CD4-positive, alpha-beta T cell treated with Interleukin-6 at 100 ng/mL for 8 hours (primary cell): ENCODE results near the gene IMPG2.
"Not testable (repeated sequence)": the region's sequence is repeated elsewhere in the genome, so short reads cannot be mapped to it uniquely, and the experiment has no call there.

Source experiments
- DNase-seq: peaks from one replicate; pipeline ENCODE4 v3.0.0-alpha.2; 2020; ENCODE audit warnings: mixed read lengths, low spot score

Gene IMPG2

GRCh38 chr3:101320475-101320874, at the start of gene IMPG2:
Gene IMPG2 (minus strand): TSS chr3:101320575. CDS start chr3:101320372, 203 bp downstream.
- no peak for DNase-seq

GRCh38 chr3:101362406-101362805, 42.0 kb upstream of the IMPG2 start:
- no peak for DNase-seq

DNA sequence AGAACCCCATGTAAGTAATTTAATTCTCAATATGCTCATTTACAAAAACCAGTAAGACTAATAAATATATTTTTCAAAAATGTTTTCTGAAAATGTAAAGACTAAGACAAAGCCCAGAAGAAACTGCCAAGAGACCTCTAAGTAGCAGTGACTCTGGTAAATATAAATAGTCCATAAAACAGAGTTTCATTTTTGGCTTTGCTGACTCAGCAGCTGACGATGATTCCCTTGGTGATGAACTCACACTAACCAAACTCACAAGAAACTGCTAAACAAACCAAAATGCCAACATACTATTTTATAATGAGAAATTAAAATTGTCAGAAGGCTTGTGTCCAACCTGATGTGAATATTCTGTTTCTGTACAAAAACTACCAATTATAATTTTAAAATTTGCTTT, 31.5 kb upstream of the IMPG2 start:
- DNase-seq, result no peak

DNA sequence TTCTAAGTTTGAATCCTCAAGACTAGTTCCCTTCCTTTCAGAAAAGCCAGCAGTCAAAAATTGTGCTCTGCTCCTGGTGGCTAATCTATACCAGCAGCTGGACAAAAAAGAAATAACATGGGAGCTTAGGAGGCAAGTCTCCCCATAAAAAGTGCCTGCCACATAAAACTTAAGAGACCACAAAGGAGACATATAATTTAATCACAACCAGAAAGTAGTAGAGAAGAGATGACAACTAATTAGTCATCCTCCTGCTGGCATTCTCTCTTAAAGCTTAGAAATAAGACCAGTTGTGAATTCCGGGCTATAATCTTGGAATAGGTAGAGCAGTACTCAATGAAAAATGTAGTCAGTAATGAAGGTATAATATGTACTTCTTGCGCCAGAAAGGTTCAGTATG, 20.2 kb upstream of the IMPG2 start:
- DNase-seq, result no peak

GRCh38 chr3:101333883-101334282, 13.5 kb upstream of the IMPG2 start:
- DNase-seq, result no peak

DNA sequence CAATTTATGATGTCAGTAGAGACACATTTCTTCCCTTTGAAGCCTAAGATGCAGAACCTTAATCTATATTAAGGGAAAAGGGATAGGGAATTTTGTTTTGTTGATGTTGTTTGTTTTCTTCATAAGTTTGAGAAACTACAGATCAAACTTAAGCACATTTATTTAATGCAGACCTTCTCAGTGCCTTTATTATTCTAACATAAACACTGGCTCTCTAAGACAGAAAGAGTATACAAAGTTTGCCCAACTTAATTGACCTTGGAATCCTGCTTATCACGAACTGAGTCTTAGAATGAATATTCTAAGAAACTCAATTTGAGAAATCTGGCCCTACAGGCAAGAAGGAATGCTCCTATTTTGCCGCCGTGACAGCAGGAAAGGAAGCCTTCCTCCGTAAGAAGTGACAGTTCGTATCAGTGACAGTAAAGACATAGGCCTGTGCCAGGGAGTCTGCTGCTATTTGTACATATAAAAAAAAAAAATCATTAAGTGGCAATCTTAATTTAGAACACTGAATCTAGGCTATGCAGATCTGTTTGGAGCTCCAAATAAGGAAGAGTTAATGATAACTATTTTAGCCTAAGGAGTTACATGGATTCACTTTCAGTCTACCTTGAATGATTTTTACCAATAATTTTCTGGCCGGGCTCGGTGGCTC, 8.8 kb upstream of the IMPG2 start:
- no peak for DNase-seq

GRCh38 chr3:101325393-101326134, 5.2 kb upstream of the IMPG2 start:
- DNase-seq, result no peak

GRCh38 chr3:101319531-101319930, 844 bp downstream of the IMPG2 start:
- DNase-seq, result no peak

DNA sequence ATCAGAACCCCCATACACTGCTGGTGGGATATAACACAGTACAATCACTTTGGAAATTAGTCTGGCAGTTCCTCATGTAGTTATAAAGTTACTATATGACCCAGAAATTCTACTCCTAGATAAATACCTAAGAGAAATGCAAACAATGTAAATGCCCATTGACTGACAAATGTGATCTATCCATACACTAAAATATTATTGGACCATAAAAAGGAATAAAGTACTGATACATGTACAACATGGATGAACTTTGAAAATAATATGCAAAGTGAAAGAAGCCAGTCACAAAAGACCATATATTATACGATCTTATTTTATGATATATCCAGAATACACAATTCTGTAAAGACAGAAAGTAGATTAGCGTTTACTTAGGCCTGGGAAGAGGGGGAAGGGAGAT, 7.8 kb downstream of the IMPG2 start:
- no peak for DNase-seq

GRCh38 chr3:101311676-101312075, 8.7 kb downstream of the IMPG2 start:
- DNase-seq, result no peak

DNA sequence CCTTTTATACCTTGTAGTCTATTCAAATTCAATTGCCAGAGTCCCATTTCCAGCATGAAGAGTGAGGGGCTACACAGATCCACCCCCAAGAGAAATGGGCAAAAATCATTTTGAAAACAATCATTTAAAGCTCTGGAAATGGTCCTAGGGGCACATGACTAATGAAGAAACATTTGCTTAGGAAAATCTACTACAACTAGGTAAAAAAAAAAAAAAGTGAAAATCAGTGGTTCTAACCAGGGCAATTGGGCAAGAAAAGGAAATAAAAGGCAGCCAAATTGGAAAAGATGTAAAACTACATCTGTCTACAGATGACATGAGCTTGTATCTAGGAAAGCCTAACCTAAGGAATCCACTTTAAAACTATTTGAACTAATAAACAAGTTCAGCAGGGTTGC, 9.4 kb downstream of the IMPG2 start:
- no peak for DNase-seq

- not testable (repeated sequence) for DNase-seq
These were observed 12.1 kb downstream of the IMPG2 start for GRCh38 chr3:101308147-101308772.

- no peak for DNase-seq
These were observed 16.5 kb downstream of the IMPG2 start for GRCh38 chr3:101303836-101304235.

GRCh38 chr3:101303089-101303731, 17.2 kb downstream of the IMPG2 start:
- no peak for DNase-seq

DNA sequence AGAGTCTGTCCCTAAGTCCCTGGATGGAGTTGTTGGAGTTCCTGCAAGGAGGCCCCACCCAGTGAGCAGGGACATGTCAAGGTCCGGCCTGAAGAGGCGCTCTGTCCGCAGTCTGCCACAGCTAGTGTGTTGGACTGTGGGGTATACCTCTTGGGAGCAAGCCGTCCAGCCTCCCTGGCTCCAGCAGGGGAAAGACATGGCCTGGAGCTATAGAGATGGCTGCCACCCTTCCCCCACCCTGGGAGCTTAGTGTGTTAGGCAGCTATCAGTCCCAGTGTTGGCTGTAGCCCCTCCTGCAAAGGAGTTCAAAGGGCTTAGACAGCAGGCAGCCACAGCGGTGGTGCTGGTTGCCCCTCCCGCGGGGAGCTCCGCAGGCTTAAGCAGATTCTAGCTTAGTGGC, 20.3 kb downstream of the IMPG2 start:
- no peak for DNase-seq

DNA sequence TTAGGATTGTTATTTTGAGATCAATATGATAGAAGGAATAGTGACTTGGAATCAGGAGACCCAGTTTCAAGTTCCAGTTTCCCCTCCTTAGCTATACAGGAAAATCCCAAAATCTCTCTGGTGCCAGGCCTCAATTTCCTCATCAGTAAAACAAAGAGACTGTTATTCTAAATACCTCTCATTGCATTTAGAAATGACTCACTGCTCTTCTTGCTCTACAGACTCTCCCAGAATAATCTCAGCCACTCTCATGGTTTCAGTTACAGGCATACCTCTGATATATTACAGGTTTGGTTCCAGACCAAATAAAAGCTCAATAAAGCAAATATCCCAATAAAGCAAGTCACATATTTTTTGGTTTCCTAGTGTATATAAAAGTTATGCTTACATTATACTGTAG, 28.3 kb downstream of the IMPG2 start:
- no peak for DNase-seq

GRCh38 chr3:101288294-101288693, 32.1 kb downstream of the IMPG2 start:
- no peak for DNase-seq

- no peak for DNase-seq
These were observed 35.6 kb downstream of the IMPG2 start for GRCh38 chr3:101284757-101285156.

DNA sequence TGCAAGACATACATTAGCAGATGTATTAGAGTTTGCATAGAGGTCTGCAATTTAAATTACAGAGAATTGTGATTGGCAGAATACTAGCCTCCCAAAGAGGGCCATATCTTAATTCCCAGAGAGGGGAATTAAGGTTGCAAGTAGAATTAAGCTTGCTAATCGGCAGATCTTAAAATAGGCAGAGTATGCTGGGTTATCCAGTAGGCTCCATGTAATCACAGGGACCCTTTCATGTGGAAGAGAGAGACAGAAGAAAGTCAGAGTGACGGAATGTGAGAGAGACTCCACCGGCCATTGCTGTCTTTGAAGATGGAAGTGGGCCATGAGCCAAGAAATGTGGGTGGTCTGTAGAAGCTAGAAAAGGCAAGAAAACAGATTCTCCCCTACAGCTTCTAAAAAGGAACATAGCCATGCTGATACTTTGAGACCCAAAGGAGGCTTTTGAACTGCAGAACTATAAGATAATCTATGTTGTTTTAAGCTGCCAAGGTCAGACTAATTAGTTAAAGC, 38.8 kb downstream of the IMPG2 start:
- no peak for DNase-seq

- no peak for DNase-seq
These were observed 40.5 kb downstream of the IMPG2 start for GRCh38 chr3:101279765-101280385.

- DNase-seq, result no peak
These were observed 41.2 kb downstream of the IMPG2 start for GRCh38 chr3:101279162-101279561.

- DNase-seq, result no peak
These were observed 41.6 kb downstream of the IMPG2 start for GRCh38 chr3:101278727-101279126.
